ENCODE data around the gene TMC7. TPM values are rescaled to one million over a fixed set of nuclear protein-coding genes. Genes with fewer than 3 reads are reported as not detected.

The TMC7 gene
- total and polyA plus RNA-seq, 2 of the 13 experiments (the other 11 are each of a cell fraction or from before 2014, with no cell fraction given) = 1.2 to 5.1 TPM

DNA sequence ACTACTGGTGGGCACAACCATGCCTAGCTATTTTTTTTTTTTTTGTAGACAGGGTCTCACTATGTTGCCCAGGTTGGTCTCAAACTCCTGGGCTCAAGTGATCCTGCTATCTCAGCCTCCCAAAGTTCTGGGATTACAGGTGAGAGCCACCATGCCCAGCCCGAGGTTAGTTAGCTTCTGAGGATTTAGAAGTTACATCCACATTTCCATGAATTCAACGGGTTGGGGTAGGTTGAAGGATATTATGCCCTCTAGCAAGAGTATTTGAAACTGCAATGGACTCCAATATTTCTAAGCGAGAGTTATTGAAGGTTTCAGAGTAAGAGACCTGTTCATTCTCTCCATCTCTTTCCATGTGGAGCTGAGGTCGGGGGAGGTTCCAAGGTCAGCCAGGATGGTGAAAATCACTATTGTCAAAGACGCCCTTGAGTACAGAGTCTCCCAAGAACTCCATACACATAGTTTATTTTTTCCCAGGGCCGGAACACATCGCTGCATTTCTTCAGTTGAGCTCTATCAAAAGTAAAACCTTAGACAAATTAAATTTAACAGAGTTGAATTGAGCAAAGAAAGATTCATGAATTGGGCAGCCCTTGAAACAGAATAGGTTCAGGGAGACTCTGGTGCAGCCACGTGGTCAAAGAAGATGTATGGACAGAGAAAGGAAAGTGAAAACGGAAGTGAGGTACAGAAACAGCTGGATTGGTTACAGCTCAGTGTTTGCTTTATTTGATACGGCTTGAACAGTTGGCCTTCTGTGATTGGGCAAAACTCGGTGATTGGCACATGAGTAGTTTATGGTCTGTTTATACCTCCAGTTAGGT is 111.0 kb downstream of the TMC7 start (continued):
- TF ChIP-seq, protein P1, sequence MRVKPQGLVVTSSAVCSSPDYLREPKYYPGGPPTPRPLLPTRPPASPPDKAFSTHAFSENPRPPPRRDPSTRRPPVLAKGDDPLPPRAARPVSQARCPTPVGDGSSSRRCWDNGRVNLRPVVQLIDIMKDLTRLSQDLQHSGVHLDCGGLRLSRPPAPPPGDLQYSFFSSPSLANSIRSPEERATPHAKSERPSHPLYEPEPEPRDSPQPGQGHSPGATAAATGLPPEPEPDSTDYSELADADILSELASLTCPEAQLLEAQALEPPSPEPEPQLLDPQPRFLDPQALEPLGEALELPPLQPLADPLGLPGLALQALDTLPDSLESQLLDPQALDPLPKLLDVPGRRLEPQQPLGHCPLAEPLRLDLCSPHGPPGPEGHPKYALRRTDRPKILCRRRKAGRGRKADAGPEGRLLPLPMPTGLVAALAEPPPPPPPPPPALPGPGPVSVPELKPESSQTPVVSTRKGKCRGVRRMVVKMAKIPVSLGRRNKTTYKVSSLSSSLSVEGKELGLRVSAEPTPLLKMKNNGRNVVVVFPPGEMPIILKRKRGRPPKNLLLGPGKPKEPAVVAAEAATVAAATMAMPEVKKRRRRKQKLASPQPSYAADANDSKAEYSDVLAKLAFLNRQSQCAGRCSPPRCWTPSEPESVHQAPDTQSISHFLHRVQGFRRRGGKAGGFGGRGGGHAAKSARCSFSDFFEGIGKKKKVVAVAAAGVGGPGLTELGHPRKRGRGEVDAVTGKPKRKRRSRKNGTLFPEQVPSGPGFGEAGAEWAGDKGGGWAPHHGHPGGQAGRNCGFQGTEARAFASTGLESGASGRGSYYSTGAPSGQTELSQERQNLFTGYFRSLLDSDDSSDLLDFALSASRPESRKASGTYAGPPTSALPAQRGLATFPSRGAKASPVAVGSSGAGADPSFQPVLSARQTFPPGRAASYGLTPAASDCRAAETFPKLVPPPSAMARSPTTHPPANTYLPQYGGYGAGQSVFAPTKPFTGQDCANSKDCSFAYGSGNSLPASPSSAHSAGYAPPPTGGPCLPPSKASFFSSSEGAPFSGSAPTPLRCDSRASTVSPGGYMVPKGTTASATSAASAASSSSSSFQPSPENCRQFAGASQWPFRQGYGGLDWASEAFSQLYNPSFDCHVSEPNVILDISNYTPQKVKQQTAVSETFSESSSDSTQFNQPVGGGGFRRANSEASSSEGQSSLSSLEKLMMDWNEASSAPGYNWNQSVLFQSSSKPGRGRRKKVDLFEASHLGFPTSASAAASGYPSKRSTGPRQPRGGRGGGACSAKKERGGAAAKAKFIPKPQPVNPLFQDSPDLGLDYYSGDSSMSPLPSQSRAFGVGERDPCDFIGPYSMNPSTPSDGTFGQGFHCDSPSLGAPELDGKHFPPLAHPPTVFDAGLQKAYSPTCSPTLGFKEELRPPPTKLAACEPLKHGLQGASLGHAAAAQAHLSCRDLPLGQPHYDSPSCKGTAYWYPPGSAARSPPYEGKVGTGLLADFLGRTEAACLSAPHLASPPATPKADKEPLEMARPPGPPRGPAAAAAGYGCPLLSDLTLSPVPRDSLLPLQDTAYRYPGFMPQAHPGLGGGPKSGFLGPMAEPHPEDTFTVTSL (CRISPR knock-in tag; IDR thresholded peaks at IDR 0.05; ENCODE audit: borderline replicate concordance) = no peak
- TF ChIP-seq MAF1 (CRISPR knock-in tag; IDR thresholded peaks at IDR 0.05; ENCODE audit: borderline replicate concordance) (no peak), ZNF598 (CRISPR knock-in tag; IDR thresholded peaks at IDR 0.05; ENCODE audit: borderline replicate concordance) (no peak), HDAC1 (CRISPR knock-in tag; IDR thresholded peaks at IDR 0.05) (peak; percentile 24; the same call in 1 of the 2 replicates), ZNF143 (CRISPR knock-in tag; IDR thresholded peaks at IDR 0.05) (no peak), KDM5B (CRISPR knock-in tag; IDR thresholded peaks at IDR 0.05; ENCODE audit: borderline replicate concordance) (no peak; the same call in 1 of the 2 replicates), ZBTB4 (CRISPR knock-in tag; IDR thresholded peaks at IDR 0.05; ENCODE audit: borderline replicate concordance) (no peak), SP1 (IDR thresholded peaks at IDR 0.05) (no peak), SP1 (CRISPR knock-in tag; IDR thresholded peaks at IDR 0.05) (no peak), HES4 (CRISPR knock-in tag; IDR thresholded peaks at IDR 0.05; ENCODE audit: borderline replicate concordance) (no peak), ZNF160 (CRISPR knock-in tag; IDR thresholded peaks at IDR 0.05) (no peak), MAZ (IDR thresholded peaks at IDR 0.05; ENCODE audit: borderline replicate concordance, low read depth, low read length) (no peak), MAZ (CRISPR knock-in tag; IDR thresholded peaks at IDR 0.05; ENCODE audit: low read depth) (no peak; the same call in 1 of the 2 replicates)
- TF ChIP-seq, protein P2, sequence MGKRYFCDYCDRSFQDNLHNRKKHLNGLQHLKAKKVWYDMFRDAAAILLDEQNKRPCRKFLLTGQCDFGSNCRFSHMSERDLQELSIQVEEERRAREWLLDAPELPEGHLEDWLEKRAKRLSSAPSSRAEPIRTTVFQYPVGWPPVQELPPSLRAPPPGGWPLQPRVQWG (CRISPR knock-in tag; IDR thresholded peaks at IDR 0.05; ENCODE audit: borderline replicate concordance, low read depth) = no peak
- TF ChIP-seq, protein P3, sequence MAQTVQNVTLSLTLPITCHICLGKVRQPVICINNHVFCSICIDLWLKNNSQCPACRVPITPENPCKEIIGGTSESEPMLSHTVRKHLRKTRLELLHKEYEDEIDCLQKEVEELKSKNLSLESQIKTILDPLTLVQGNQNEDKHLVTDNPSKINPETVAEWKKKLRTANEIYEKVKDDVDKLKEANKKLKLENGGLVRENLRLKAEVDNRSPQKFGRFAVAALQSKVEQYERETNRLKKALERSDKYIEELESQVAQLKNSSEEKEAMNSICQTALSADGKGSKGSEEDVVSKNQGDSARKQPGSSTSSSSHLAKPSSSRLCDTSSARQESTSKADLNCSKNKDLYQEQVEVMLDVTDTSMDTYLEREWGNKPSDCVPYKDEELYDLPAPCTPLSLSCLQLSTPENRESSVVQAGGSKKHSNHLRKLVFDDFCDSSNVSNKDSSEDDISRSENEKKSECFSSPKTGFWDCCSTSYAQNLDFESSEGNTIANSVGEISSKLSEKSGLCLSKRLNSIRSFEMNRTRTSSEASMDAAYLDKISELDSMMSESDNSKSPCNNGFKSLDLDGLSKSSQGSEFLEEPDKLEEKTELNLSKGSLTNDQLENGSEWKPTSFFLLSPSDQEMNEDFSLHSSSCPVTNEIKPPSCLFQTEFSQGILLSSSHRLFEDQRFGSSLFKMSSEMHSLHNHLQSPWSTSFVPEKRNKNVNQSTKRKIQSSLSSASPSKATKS (CRISPR knock-in tag; IDR thresholded peaks at IDR 0.05) = 0 out of 2 replicates have a peak, but pooled peaks have one; percentile 64
